ENCODE data around the gene GFI1.
"Not testable (repeated sequence)": the region's sequence is repeated elsewhere in the genome, so short reads cannot be mapped to it uniquely, and the experiment has no call there.

GFI1 gene

DNA sequence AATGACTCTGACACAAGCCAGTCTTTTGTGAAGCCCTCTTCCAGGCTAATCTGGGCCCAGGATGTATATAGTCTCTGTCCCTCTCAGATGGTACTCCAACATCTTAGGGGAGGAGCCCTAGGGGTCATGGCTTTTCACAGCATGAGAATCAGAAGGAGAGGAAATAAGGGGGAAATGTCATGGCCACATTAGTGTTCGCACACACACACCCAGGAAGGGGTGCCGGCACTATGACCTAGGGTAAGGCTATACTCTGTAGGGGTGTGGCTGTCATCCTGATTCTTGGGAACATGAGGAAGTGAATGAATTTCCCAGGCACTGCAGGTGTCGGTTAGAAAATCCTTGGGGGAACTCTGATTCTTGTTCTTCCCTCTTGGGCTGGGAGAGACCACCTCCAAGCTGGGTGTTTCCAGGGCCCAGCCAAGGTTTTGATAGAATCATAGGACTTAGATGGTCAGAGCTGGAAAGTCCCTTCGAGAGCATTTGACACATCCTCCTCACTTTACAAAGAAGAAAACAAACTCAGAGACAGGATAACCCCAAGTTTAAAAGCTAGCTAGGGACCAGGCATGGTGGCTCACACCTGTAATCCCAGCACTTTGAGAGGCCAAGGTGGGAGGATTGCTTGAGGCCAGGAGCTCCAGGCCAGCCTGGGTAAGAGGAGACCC is 22.0 kb downstream of the GFI1 start:
- no peak for DNase-seq

DNA sequence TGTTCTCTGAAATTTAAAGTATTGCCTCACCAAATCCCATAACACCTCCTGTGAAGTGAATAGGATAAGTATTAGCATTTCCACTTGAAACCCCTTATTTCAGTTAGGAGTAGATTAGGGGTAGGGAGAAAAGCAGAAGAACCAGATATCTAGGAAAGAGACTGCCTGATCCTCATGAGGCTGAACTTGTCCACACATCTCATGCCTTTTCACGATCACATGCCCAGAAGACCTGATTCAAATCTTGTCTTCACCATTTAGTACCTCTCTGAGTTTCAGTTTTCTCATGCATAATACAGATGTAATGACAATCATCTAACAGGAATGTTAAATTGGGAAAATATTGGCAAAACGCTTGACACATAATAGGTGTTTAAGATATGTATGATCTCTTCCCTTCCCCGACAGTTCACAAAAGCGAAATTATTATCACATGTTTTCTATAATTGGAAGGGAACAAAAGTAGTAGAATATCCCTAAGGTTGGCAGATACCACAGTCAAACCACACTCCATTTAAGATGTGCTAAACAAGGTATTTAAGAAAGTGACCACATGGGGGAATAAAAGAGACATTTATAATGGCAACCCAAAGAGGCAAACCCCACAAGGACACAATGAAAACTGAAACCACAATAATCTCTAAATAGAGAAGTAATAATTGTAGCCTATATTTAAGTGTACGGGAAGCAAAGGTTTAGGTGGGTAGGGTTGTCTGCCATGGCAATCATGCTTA is 25.2 kb downstream of the GFI1 start:
- DNase-seq: no peak

DNA sequence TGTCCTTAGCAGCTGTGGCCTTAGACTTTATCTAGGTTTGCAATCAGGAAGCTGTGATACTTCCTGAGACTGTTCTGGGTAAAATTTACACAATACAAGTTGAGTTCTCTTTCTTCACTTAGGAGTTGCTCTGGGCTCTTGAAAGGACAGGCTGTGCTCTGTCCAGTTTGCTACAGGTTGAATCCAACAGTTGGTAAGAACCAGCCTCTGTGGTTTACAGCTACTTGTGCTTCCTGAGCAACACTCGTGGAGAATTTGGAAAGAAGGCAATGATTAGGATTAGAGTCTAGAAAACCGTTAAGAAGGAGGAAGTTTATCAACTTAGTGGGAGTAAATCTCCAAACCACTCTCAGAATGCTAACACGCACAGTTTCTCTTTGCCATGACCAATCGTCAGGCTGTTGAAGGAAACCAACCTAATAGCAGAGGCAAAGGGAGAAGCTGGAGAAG is 26.8 kb downstream of the GFI1 start:
- DNase-seq: no peak

DNA sequence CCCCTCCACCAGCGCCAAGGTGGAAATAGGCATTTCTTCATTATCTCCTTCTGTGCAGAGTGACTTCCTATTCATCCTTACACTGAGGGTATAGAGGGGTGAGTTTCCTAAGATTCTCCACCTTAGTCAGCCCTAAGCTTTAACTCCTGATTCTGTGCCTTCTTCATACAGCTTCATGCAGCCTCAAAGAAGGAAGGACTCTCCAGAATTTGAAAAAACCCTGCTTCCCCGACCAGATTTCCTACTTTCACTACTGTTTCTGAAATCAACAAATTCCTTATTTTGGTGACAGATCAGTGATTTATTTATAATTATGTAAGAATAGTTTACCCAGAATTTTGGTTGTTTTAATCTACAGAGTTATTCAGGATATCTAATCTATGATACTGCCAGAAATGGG is 28.6 kb downstream of the GFI1 start:
- DNase-seq: no peak

DNA sequence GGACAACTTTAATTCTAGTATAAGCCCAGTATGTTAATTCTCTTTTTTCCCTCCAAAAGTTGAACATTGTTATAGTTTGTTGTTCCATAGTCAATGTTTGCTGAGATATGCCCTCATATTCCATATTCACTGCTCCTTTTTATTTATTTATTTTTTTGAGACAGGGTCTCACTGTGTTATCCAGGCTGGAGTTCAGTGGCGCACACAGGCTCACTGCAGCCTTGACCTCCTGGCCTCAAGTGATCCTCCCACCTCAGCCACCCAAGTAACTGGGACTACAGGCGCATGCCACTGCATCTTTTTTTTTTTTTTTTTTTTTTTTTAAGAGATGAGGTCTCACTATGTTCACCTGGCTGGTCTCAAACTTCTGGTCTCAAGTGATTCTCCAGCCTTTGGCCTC is 38.7 kb downstream of the GFI1 start:
- no peak for DNase-seq

DNA sequence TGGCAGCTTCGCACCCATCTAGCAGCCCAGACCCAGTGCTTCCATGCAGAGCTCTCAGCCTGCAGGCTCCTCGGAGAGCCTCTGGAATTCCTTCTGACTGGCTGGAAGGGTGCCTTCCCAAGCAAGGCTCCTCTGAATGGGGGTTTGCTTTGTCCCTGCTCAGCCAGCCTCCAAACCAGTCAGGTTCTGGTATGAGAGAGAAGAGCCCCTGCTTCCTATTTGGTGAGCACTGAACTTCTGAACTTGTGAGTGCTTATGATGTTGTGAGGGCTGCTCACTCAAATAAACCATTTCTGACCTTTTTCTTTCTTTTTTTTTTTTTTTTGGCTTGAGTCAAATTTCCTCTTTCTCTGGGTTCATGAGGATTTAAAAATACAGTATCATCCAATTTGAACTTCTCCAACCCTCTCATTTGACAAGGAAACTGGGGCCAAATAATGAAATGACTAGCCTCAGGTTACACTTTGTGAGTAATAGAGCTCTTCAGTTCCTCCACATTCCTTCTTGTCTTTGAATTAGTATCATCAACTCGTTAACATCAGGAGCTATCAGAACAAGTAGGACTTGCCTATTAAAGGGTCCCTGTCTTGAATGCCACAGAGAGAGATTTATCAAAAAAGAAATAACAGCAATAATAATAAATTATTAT is 39.6 kb downstream of the GFI1 start:
- no peak for DNase-seq

DNA sequence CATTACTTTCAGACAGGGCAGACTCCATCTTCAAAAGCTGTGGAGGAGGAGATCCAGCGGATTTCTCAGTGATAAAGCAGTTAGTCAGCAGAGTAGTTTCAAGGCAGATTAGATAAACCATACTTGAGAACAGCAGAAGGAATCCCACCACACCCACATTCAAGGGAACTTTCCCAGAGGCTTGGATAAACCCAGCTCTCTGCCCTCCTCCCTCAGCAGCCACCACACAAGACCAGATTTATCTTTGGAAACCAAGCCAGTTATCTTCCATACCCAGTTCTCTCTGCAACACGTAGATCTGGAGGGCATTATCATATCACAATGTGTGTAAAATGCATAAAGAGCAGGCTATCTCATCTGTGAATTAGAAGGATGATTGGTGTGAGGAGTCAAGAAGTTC is 40.2 kb downstream of the GFI1 start:
- no peak for DNase-seq

DNA sequence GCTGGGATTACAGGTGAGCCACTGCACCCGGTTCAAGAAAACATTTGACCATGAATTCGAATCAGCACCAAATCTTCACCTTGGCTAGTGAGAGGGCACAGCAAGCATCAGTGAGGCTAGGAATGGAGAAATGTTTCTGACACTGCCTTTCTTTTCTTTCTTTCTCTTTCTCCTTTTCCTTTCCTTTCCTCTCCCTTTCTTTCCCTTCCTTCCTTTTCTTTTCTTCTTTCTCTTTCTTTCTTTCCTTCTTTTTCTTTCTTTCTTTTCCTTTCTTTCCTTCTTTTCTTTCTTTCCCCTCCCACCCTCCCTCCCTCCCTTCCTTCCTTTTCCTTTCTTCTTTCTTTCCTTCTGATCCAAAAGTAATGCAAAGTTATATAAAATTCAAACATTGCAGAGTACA is 40.9 kb downstream of the GFI1 start:
- no peak for DNase-seq

DNA sequence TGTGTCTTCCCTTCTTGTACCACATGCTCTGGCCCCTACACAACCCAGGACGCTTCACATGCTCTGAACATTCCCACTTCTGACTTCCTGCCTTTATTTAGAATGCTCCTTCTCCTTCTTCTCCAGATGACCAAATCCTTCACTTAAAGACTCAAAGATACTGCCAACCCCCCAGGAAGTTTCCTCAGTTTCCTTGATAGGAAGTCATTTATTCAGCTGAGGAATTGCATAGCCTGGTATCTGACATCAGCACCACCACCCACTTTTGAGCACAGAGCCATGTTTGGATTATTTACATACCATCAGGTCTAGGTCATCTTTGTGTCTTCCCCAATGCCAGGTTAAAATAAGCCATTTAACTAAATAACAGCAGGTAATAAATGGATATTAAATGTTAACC is 42.4 kb downstream of the GFI1 start:
- DNase-seq: no peak

DNA sequence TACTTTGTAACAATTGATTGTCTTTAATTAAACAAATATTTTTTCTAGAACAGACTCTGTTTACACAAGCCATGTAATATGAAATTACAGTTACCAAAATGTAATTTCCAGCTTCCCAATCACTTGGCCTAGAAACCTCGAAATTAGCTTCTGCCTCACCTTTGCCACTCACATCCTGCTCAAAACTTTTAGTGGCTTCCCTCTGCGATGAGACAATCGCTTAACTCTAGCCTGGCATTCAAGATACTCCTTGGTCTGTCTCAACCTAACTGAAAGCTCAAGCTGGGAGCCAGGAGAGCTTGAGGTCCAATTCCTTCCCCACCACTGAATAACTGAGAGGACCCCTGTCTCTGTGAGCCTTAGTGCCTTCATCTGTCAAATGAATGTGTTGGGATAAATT is 42.8 kb downstream of the GFI1 start:
- DNase-seq: no peak

DNA sequence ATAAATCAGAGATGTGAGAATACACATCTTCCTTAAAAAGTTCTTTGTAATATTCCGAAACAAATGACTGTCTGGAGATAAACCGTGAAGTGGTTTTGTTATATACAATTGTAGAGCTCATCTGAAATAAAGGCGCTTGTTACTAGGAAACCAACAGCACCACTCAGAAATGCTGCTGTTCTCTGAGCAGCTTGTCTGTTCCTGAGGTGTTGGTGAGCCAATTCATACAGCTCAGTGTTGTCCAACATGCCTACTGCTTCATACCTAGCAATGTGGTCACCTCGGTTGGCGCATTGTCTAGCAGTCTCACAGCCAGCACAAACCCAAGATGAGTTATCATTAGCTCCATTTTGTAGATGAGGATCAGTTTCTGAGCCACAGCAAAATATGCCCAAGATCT is 44.4 kb downstream of the GFI1 start:
- no peak for DNase-seq

DNA sequence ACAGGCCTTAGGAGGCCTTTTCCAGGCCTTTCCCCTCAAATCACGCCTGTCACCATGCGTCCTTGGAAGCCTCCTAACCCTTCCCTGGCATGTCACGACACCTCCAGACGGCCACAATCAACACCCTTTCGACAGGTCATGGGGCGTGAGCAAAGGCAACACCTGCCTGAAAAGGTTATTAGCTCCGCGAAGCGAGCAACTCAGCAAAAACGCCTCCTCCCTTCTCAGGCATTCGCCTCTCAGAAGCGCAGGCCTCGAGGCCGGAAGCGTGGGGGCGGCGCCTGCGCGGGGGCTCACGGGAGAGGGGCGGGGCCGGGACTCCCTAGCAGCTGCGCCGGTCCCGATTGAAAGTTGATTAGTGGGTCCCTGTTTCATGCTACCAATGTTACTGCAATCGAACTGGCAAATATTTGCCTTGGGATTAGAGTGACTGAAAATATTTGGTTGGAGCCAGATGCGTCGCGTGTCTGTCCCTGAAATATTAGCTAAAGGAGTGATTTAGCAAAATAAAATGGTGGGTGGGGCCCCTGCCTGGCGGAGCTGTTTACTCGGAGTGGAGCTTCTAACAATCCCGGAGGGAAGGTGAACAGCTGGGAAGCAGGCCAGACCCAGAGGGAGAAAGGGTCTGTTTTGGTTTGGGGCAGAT is 44.9 kb downstream of the GFI1 start:
- DNase-seq: no peak

DNA sequence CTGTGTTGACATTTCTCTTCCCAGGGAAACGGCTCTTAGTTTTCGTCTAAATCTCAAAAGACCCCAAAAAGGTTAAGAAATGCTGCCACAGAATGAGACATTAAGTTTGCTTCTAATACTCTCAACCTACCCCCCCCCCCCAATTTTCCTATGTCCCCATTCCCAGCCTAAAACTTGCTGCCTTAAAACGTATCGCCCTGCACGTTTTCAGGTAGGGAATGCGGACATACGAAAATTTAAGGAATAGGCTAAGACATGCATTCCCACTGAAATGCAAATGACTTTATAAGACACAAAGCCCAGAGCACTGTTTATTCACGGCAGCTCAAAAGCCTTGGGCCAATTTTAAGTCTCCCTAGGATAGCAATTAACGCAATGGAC is 45.4 kb downstream of the GFI1 start:
- no peak for DNase-seq

DNA sequence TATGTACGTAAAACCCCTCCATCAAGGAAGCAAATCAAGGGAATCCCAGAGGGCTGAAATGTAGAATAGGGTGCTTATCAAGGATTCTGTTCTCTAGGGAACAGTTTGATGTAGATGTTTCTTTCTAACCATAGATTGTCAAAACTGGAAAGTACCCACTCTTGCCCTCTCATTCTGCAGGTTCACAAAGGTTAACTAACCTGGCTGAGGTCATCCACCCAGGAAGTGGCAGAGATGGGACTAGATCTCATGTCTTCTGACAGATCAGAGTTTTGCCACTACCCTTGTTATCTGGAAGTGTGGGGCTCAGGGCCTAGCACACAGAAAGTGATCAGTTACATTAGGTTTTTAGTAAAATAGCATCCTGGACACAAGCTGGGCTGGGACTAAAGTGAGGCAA is 47.4 kb downstream of the GFI1 start:
- DNase-seq: no peak

DNA sequence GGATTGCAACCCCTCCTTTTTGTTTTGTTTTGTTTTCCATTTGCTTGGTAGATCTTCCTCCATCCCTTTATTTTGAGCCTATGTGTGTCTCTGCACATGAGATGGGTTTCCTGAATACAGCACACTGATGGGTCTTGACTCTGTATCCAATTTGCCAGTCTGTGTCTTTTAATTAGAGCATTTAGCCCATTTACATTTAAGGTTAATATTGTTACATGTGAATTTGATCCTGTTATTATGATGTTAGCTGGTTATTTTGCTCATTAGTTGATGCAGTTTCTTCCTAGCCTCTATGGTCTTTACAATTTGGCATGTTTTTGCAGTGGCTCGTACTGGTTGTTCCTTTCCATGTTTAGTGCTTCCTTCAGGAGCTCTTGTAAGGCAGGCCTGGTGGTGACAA is 52.2 kb downstream of the GFI1 start:
- DNase-seq: not testable (repeated sequence)

DNA sequence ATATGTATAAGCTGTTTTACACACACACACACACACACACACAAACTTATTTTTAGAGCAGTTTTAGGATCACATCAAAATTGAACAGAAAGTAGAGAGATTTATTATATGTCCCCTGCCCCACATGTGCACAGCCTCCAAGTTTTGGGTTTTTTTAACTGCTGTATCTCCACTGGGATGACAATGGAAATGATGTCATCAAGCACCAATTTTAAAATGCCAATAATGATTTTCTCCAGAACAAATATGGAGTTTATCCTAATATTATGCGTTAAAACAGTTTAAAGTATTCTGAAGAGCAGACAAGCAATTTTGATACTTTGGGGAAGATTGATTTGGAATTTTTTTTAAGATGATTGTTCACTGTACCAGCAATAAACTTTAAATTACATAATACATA is 56.7 kb downstream of the GFI1 start:
- DNase-seq: no peak

DNA sequence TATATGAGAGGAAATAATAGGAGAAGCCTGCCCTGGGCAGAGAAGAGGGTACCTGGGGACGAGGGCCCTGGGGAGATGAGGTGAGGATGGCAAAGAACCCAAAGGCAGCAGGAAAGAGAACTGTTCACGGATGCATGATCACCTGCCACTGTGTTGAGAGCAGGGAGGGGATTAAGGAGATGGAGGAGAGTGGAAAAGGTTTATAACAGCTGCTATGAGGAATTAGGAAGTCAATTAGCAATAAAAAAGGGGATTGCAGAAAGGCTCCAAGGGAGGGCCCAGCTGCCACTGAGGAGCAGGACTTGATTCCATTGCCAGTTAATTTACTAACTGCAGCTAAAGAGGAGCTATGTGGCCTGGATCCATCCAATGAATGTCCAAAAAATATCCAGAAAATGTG is 61.1 kb downstream of the GFI1 start:
- DNase-seq: no peak
